ENCODE results near the gene TMEM141.
"Not testable (repeated sequence)": the region's sequence is repeated elsewhere in the genome, so short reads cannot be mapped to it uniquely, and the experiment has no call there.

GRCh38 chr9:136755302-136756133, 35.6 kb upstream of the TMEM141 start:
- TF ChIP-seq MYC (IDR thresholded peaks at IDR 0.05; ENCODE audit: low read depth, low read length); POLR2AphosphoS5 (IDR thresholded peaks at IDR 0.05; ENCODE audit: insufficient read depth, low read depth, low read length); CTCF (IDR thresholded peaks at IDR 0.05; ENCODE audit: extremely low read depth in 1 of 2, insufficient read depth in 1 of 2, low read depth in 1 of 2, low read length in 2 of 2): not testable (repeated sequence)

Measured in endothelial cell of umbilical vein (primary cell).